Measurements from ENCODE around the gene MDGA2.

MDGA2 gene

GRCh38 chr14:47150267-47150666, 525.1 kb downstream of the MDGA2 start:
- no peak for DNase-seq (ENCODE audit: low read depth)
- no peak for TF ChIP-seq CTCF (conservative IDR thresholded peaks at IDR 0.05; ENCODE audit: control insufficient read depth, insufficient read depth, low read depth, low read length)
- no peak overlapping the region for H3K4me3 ChIP-seq (ENCODE audit: control insufficient read depth, low read depth, low read length)

- TF ChIP-seq CTCF (conservative IDR thresholded peaks at IDR 0.05; ENCODE audit: control insufficient read depth, insufficient read depth, low read depth, low read length): no peak
- DNase-seq (ENCODE audit: low read depth): no peak
Measured at GRCh38 chr14:47149326-47149725, 526.1 kb downstream of the MDGA2 start.

GRCh38 chr14:47148686-47149085, 526.7 kb downstream of the MDGA2 start:
- DNase-seq (ENCODE audit: low read depth): no peak
- no peak for TF ChIP-seq CTCF (conservative IDR thresholded peaks at IDR 0.05; ENCODE audit: control insufficient read depth, insufficient read depth, low read depth, low read length)

More at GRCh38 chr14:47149326-47149725, 526.1 kb downstream of the MDGA2 start:
- H3K4me3 ChIP-seq (ENCODE audit: control insufficient read depth, low read depth, low read length): no peak overlapping the region

GRCh38 chr14:47120645-47121044, 554.8 kb downstream of the MDGA2 start:
- no peak overlapping the region for H3K4me3 ChIP-seq (ENCODE audit: control insufficient read depth, low read depth, low read length)
- TF ChIP-seq CTCF (conservative IDR thresholded peaks at IDR 0.05; ENCODE audit: control insufficient read depth, insufficient read depth, low read depth, low read length): no peak
- DNase-seq (ENCODE audit: low read depth): no peak

More at GRCh38 chr14:47148686-47149085, 526.7 kb downstream of the MDGA2 start:
- no peak overlapping the region for H3K4me3 ChIP-seq (ENCODE audit: control insufficient read depth, low read depth, low read length)

GRCh38 chr14:47103771-47104170, 571.6 kb downstream of the MDGA2 start:
- no peak for TF ChIP-seq CTCF (conservative IDR thresholded peaks at IDR 0.05; ENCODE audit: control insufficient read depth, insufficient read depth, low read depth, low read length)
- no peak overlapping the region for H3K4me3 ChIP-seq (ENCODE audit: control insufficient read depth, low read depth, low read length)
- DNase-seq (ENCODE audit: low read depth): no peak

GRCh38 chr14:47102472-47102871, 572.9 kb downstream of the MDGA2 start:
- no peak for DNase-seq (ENCODE audit: low read depth)
- no peak overlapping the region for H3K4me3 ChIP-seq (ENCODE audit: control insufficient read depth, low read depth, low read length)
- no peak for TF ChIP-seq CTCF (conservative IDR thresholded peaks at IDR 0.05; ENCODE audit: control insufficient read depth, insufficient read depth, low read depth, low read length)

GRCh38 chr14:47085678-47086077, 589.7 kb downstream of the MDGA2 start:
- no peak overlapping the region for H3K4me3 ChIP-seq (ENCODE audit: control insufficient read depth, low read depth, low read length)
- TF ChIP-seq CTCF (conservative IDR thresholded peaks at IDR 0.05; ENCODE audit: control insufficient read depth, insufficient read depth, low read depth, low read length): no peak
- DNase-seq (ENCODE audit: low read depth): no peak
